ENCODE results near the gene PRDM8.

DNA sequence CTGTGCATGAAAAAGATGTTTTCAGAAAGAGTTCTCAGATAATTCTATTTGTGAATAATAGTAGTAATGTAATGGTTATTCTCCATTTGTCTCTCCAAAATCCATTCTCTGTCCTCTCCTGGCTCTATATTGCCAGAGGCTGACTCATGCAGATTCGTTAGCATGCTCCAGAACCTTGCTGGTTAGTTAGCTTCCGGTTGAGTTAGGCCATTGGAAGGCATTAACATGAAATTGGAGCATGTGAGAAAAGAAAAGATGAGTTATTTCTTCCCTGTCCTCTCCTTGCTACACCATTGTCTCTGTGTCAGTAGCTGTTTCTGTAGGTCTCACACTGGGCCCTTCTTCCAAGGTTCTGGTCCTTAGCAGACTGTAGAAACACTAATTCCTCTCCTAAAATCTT is 23.5 kb upstream of the PRDM8 start:
- TF ChIP-seq CTCF (IDR thresholded peaks at IDR 0.05) (no peak), POLR2A (IDR thresholded peaks at IDR 0.05) (no peak), EP300 (IDR thresholded peaks at IDR 0.05) (no peak)

All from sigmoid colon (tissue), 4 donors.